Measurements from ENCODE around the gene MLH1.

The MLH1 gene

GRCh38 chr3:37097776-37098175, 104.5 kb downstream of the MLH1 start:
- no peak for DNase-seq

- no peak for DNase-seq
These were observed 105.6 kb downstream of the MLH1 start for GRCh38 chr3:37098884-37099283.

DNA sequence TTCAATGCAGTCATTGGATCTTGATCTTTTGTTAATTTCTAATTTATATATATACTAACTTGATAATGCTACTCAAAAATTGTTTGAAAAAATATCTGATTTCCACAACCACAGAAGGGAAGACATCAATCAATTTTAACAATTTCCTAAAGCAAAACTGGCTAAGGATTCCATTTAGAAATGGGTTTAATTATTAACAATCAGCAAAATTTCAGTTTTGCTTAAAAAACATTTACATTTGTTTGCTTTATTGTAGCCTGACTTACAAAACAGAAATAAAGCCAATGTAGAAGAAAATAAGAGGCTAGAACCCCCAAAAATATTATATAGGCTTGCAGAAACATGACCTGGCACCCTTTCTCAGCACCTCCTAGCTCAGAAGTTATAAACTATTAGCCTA, 106.2 kb downstream of the MLH1 start:
- DNase-seq: no peak

GRCh38 chr3:37100411-37100810, 107.1 kb downstream of the MLH1 start:
- no peak for DNase-seq
